Right renal cortex interstitium (tissue), 3 donors: ENCODE data around the gene WDR59. TPM values are rescaled to one million over a fixed set of nuclear protein-coding genes. Genes with fewer than 3 reads are reported as not detected.
"Not testable (repeated sequence)": the region's sequence is repeated elsewhere in the genome, so short reads cannot be mapped to it uniquely, and the experiment has no call there.

Experiments used
- DNase-seq, 3 donors: peaks; one replicate each; pipeline ENCODE4 v3.0.0-alpha.2; 2013; ENCODE audit warnings: low read depth in 3 of 3, low spot score in 2 of 3
- polyA plus RNA-seq, 3 donors: library from polyadenylated mRNA; unstranded; fragments of 120-200 nt; gene quantifications; one replicate each; pipeline ENCODE4 v1.2.1, GENCODE V29; 2013; ENCODE audit not compliant: insufficient read length in 3 of 3

WDR59 gene
- polyA plus RNA-seq, 3 donors = 79.0 to 82.1 (median 79.1) TPM

GRCh38 chr16:74922150-74923138, 62.5 kb downstream of the WDR59 start:
- no peak for DNase-seq

GRCh38 chr16:74921051-74921450, 63.9 kb downstream of the WDR59 start:
- no peak for DNase-seq

GRCh38 chr16:74909665-74910064, 75.3 kb downstream of the WDR59 start:
- DNase-seq = no peak

- DNase-seq = not testable (repeated sequence)
These were observed 76.2 kb downstream of the WDR59 start for GRCh38 chr16:74908759-74909158.

- DNase-seq = no peak
These were observed 80.8 kb downstream of the WDR59 start for GRCh38 chr16:74903901-74904678.

GRCh38 chr16:74903120-74903519, 81.8 kb downstream of the WDR59 start:
- no peak for DNase-seq

DNA sequence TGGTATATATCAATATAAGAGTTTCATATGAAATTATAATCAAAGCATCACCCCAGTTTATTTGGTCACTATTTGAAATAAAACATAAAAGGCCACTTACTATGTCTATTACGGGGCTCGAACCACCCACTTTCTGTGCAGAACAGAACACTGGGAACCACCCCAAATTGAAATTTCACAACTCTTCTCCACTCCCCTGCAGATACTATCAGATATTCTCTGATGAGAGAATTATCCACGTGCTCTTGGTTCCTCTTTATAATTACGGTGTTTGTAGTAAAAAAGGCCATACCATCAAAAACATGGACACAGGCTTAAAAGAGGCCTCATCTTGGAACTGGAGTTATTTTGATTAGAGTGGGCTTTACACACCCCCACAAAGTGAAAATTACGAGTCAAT, 82.8 kb downstream of the WDR59 start:
- no peak for DNase-seq

DNA sequence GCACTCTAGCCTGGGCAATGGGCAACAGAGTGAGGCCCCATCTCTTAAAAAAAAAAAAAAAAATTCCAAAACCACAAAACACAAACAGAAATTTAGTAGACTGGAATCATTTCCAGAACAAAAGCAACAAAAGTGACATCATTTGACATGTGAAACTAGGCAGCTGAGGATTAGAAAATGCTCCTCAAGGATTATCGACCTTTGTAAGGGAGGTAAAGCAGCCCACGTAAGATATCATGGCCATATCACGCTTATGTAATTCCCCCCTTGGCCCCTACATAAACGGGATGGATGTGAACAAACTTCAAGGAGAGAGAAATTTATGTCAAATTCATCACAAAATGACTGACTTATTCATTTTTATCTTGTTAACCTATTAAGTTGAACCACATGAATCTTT, 83.3 kb downstream of the WDR59 start:
- no peak for DNase-seq

- no peak for DNase-seq
These were observed 85.1 kb downstream of the WDR59 start for GRCh38 chr16:74899816-74900215.

- DNase-seq = no peak
These were observed 86.3 kb downstream of the WDR59 start for GRCh38 chr16:74898659-74899058.

DNA sequence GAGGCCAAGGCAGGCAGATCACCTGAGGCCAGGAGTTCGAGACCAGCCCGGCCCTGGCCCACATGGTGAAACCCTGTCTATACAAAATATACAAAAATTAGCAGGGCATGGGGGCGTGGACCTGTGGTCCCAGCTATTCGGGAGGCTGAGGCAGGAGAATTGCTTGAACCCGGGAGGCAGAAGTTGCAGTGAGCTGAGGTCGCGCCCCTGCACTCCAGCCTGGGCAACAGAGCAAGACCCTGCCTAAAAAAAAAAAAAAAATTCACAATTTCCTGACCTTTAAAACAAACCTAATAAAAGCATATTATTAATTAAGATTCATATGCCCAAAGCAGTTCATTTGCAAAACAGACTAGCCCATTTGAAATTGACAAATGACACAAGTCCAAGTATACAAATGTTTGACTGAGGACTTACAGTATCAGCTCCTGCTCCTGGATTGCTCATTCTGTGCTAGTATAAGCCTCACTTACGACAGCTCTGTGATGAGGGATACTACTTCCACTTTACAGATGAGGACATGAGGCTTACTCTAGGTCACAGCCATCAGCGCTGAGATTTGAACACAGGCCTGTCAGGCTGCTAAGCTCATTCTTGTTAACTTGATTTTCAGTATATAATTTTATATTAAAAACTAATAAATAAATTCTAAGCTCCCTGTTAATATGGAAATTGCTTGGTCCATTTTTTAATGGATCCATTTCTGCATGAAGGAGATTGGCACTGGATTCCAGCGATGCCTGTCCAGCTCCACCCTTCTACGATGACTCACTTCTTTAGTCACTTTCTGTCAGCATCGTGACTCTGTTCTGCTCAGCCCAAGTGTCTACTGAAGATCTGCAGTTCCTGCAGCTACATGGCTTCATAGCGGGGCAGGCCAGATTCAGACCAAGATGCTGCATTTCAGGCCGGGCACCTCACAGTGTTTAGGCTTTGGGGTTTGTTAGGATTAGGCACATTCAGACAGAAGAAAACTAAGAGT, 88.2 kb downstream of the WDR59 start:
- DNase-seq = no peak

DNA sequence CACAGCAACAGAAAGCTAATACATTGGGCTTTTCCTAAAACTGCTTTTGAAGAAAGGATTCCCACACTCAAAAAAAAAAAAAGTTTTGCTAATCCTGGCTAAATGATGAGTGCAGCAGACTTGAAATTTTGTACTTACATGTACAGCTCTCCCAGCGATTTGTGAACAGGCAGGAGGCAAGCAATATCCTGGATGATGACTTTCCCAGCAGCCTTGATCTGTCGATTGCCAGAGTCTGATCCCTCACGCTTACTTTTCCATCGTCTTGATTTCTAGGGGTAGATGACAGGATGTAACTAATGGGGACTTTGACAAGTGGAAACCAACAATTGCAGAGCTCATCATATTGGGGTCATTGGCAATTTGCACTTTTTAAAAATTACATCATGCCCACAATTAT, 91.4 kb downstream of the WDR59 start:
- DNase-seq = no peak

- DNase-seq = no peak
These were observed 92.1 kb downstream of the WDR59 start for GRCh38 chr16:74892574-74893461.

- no peak for DNase-seq
These were observed 96.0 kb downstream of the WDR59 start for GRCh38 chr16:74888888-74889287.

DNA sequence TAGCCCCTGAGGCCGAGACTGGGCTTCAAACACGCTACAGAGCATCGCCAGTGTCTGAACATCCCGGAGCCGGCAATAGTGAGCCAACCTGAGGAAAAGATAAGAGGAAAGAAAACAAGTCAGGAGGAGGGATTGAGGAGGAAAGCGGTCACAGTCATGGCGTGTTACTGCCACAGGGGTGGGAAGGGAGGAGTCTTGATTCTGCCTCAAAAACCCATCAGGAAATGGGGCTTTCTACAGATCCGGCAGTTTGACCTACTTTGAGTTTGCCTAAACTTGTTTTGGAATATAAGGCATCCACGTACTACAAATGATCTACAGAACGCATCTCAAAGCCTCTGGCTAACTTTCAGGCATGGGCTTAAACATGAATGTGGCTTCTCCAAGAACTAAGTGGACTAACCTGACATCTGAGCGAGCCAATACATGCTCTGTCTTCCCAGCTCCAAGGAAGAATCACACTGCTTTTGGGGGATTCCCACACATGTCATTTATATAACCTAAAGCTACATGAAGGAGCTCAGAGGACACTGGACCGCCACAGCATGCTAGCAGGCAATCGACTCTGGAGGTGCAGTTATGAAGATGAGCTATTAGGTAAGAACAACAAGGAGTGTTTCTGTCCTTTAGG, 96.6 kb downstream of the WDR59 start:
- DNase-seq = no peak

DNA sequence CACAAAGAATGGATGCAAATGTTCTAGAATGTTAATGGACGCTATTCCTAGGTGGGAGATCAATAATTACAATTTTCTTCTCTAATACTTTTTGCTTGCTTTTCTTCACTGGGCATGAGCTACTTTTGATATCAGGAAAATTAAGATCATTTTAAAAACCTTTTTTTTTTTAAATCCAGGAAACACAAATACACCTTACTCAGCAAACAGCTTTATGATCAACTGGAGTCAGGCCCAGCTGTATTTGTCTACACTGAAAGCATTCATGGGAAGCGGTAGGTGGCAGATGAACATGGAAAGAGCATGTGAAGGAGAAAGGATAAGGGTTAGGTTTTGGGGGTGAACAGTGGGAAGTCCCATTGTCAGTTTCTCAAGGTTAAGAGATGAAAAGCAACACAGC, 97.8 kb downstream of the WDR59 start:
- DNase-seq = no peak

DNA sequence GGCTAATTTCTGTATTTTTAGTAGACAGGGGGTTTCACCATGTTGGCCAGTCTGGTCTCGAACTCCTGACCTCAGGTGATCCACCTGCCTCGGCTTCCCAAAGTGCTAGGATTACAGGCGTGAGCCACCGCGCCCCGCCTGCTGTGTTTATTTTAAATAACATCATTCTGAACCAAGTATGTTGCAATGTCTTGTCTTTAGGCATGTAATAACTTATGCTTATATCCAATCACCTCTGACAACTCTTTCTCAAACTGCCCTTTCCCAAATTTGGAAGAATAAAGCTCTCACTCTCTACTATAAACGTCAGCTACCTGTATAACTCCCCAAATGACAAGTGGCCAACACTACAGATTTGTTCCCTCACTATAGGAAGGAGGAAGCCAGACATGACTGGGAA, 107.2 kb downstream of the WDR59 start:
- DNase-seq = no peak

- no peak for DNase-seq
These were observed 109.9 kb downstream of the WDR59 start for GRCh38 chr16:74874912-74875546.

- no peak for DNase-seq
These were observed 110.8 kb downstream of the WDR59 start for GRCh38 chr16:74874123-74874522.
